Type B pancreatic cell (in vitro differentiated cells): ENCODE results near the gene SERPINB1. TPM values are rescaled to one million over a fixed set of nuclear protein-coding genes. Genes with fewer than 3 reads are reported as not detected.

Experiments
- DNase-seq: peaks from one replicate; pipeline ENCODE4 v3.0.0; 2021; ENCODE audit warnings: mixed read lengths; ENCODE audit not compliant: unreplicated experiment; ENCODE audit errors: extremely low spot score
- H3K27ac Mint-ChIP-seq: 2 replicates; pipeline ENCODE4 v1.8.0; 2021; ENCODE audit warnings: mild to moderate bottlenecking, mixed read lengths
- H3K27me3 Mint-ChIP-seq: 2 replicates; pipeline ENCODE4 v1.8.0; 2021; ENCODE audit warnings: mixed read lengths
- H3K36me3 Mint-ChIP-seq: 2 replicates; pipeline ENCODE4 v1.8.0; 2021; ENCODE audit warnings: mixed read lengths
- H3K4me1 Mint-ChIP-seq: one replicate; pipeline ENCODE4 v1.8.0; 2021; ENCODE audit warnings: mixed read lengths; ENCODE audit not compliant: unreplicated experiment
- H3K4me3 Mint-ChIP-seq: 2 replicates; pipeline ENCODE4 v1.8.0; 2021; ENCODE audit warnings: mild to moderate bottlenecking, mixed read lengths
- H3K9me3 Mint-ChIP-seq: 2 replicates; pipeline ENCODE4 v1.8.0; 2021; ENCODE audit warnings: mixed read lengths
- total RNA-seq: library from RNA; stranded (reverse); gene quantifications from 2 replicates; pipeline ENCODE4 v1.2.1, GENCODE V29; 2021; ENCODE audit warnings: low replicate concordance
- TF ChIP-seq, protein P1 (sequence below): fragments of 200-600 bp; sonication (generic); conservative IDR thresholded peaks from 2 replicates; pipeline ENCODE4 v1.5.0; 2021; ENCODE audit warnings: antibody characterized with exemption, mild to moderate bottlenecking

Gene SERPINB1
- total RNA-seq, 1 donor from 2014 or later = 31.2 TPM

DNA sequence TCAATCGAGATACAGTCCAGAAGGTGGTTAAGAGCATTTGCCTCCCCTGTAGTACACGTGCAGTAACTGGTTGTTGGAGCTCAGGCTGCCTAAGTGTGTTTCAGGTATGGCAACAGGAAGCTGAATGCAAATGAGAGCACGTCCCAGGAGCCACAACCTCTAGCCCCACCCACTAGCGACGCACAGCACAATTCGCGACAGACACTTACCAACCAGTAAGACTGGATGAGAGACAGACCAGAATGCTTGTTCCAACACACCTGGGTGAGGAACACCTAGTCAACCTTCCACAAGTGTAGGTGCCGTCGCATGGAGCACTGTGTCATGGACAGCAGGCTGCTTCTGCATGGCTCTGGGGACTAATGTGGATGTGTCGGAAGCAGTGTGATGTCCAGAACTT lies 7.2 kb upstream of the SERPINB1 start:
- Mint-ChIP-seq H3K4me3 (no peak overlapping the region), H3K36me3 (no peaks in the 10 kb centered on the region), H3K4me1 (peaks cover 19% of the 10 kb centered on the region), H3K27me3 (no peaks in the 10 kb centered on the region), H3K9me3 (peaks cover 4% of the 10 kb centered on the region), H3K27ac (peak overlapping the region; percentile 77)
- no peak for DNase-seq
- TF ChIP-seq, protein P1, sequence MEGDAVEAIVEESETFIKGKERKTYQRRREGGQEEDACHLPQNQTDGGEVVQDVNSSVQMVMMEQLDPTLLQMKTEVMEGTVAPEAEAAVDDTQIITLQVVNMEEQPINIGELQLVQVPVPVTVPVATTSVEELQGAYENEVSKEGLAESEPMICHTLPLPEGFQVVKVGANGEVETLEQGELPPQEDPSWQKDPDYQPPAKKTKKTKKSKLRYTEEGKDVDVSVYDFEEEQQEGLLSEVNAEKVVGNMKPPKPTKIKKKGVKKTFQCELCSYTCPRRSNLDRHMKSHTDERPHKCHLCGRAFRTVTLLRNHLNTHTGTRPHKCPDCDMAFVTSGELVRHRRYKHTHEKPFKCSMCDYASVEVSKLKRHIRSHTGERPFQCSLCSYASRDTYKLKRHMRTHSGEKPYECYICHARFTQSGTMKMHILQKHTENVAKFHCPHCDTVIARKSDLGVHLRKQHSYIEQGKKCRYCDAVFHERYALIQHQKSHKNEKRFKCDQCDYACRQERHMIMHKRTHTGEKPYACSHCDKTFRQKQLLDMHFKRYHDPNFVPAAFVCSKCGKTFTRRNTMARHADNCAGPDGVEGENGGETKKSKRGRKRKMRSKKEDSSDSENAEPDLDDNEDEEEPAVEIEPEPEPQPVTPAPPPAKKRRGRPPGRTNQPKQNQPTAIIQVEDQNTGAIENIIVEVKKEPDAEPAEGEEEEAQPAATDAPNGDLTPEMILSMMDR = no peak

- H3K36me3 Mint-ChIP-seq = no peaks in the 10 kb centered on the region
- TF ChIP-seq, protein P1 = no peak
- H3K4me1 Mint-ChIP-seq = peaks cover 27% of the 10 kb centered on the region
- DNase-seq = no peak
- peaks cover 4% of the 10 kb centered on the region for H3K9me3 Mint-ChIP-seq
- peak overlapping the region; percentile 44 for H3K27ac Mint-ChIP-seq
- H3K27me3 Mint-ChIP-seq = no peaks in the 10 kb centered on the region
- H3K4me3 Mint-ChIP-seq = no peak overlapping the region
Observed at GRCh38 chr6:2845880-2846208, 4.2 kb upstream of the SERPINB1 start.

DNA sequence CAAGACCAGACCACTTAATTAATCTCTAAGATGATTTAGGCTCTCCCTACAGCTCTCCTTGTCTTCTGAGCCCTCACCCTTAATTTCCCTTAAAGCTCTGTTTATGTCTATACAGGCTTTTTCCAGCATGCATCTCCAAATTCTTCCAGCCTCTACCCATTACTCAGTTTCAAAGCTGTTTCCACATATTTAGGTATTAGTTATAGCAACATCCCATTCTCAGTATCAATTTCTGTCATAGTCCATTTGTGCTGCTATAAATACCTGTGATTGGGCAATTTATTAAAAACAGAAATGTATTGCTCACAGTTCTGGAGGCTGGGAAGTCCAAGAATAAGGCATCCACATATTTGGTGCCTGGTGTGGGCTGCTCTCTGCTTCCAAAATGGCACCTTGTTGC lies 2.3 kb upstream of the SERPINB1 start:
- Mint-ChIP-seq H3K36me3 (no peaks in the 10 kb centered on the region), H3K27me3 (no peaks in the 10 kb centered on the region), H3K9me3 (peaks cover 2% of the 10 kb centered on the region), H3K4me1 (peaks cover 33% of the 10 kb centered on the region), H3K27ac (peak overlapping the region; percentile 18), H3K4me3 (peak overlapping the region; percentile 37)
- TF ChIP-seq, protein P1 = no peak
- no peak for DNase-seq

- no peaks in the 10 kb centered on the region for H3K9me3 Mint-ChIP-seq
- no peaks in the 10 kb centered on the region for H3K27me3 Mint-ChIP-seq
- H3K36me3 Mint-ChIP-seq = no peaks in the 10 kb centered on the region
- TF ChIP-seq, protein P1 = no peak
- DNase-seq = no peak
- H3K4me3 Mint-ChIP-seq = peak overlapping the region; percentile 37
- peaks cover 33% of the 10 kb centered on the region for H3K4me1 Mint-ChIP-seq
- peak overlapping the region; percentile 18 for H3K27ac Mint-ChIP-seq
Observed at GRCh38 chr6:2843138-2843740, 1.6 kb upstream of the SERPINB1 start.

- no peaks in the 10 kb centered on the region for H3K27me3 Mint-ChIP-seq
- no peaks in the 10 kb centered on the region for H3K9me3 Mint-ChIP-seq
- H3K27ac Mint-ChIP-seq = peak overlapping the region; percentile 86
- H3K4me3 Mint-ChIP-seq = peak overlapping the region; percentile 77
- H3K4me1 Mint-ChIP-seq = peaks cover 33% of the 10 kb centered on the region
- TF ChIP-seq, protein P1 = no peak
- DNase-seq = no peak
- no peaks in the 10 kb centered on the region for H3K36me3 Mint-ChIP-seq
Observed at GRCh38 chr6:2842139-2842552, 483 bp upstream of the SERPINB1 start.

DNA sequence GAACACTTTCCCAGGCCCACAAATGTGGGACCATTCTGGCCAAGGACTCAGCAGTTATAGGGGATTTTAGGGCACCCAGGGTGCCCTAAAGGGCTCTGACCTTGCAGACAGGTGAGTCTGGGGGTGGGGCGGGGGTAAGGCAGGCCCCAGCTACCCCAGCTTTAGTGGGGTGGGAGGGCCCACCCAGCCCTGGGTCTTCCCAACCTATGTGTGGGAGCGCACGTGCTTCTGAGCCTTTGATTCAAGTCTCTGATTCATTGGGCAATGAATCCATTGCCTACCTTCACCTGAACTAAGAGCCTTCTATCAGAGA lies 958 bp downstream of the SERPINB1 start:
- Mint-ChIP-seq H3K4me3 (peak overlapping the region; percentile 95), H3K9me3 (no peaks in the 10 kb centered on the region), H3K27ac (peak overlapping the region; percentile 99), H3K27me3 (no peaks in the 10 kb centered on the region), H3K4me1 (peaks cover 29% of the 10 kb centered on the region), H3K36me3 (peaks cover 6% of the 10 kb centered on the region)
- DNase-seq = no peak
- TF ChIP-seq, protein P1 = no peak
